ENCODE results near the gene UNC50. TPM values are rescaled to one million over a fixed set of nuclear protein-coding genes. Genes with fewer than 3 reads are reported as not detected.

Gene UNC50
- total and polyA plus RNA-seq, 2 experiments from 2014 or later = 38.7 to 49.4 TPM

DNA sequence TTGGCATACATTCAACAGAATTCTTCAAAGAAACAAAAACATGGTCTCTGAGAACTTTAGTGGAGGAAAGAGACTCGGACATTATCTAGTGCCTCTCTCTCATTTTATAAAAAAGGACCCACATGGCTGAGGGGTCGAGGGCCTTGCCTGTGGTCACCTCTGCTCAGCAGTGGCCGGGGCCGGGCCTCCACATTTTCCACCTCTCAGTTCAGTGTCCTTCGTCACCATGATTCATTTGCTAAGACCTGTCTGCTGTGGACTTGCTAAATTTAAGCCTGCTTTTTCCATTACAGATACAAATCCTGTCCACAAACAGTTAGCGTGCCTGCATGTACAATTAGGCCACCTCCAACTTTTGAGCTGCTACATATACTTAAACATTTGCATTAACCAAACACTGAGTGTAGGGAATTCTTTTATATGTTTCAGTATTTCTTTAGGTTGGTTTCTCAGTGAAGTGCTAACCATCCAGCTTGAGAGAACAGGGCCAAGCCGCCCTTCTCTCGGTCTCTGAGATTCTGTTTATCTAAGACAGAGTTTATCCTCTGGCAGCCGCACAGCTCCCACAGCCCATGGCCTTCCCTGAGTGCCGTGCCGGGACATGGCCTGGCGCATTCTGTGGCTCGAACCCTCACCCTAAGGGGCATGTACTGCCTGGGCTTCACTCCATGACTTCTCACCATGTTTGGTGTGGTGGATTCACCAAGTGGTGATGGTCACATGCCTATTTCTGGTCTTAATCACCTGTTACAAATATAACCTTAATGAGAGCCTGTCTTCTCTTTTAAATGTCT lies 46.3 kb upstream of the UNC50 start (continued):
- TF ChIP-seq STAT1 (IDR thresholded peaks at IDR 0.05; ENCODE audit: unreplicated experiment) (no peak), JUNB (IDR thresholded peaks at IDR 0.05; ENCODE audit: unreplicated experiment) (no peak), ZNF331 (CRISPR knock-in tag; IDR thresholded peaks at IDR 0.05; ENCODE audit: low read depth) (no peak), EZH2phosphoT487 (IDR thresholded peaks at IDR 0.05; ENCODE audit: unreplicated experiment) (no peak)
- TF ChIP-seq, protein P1, sequence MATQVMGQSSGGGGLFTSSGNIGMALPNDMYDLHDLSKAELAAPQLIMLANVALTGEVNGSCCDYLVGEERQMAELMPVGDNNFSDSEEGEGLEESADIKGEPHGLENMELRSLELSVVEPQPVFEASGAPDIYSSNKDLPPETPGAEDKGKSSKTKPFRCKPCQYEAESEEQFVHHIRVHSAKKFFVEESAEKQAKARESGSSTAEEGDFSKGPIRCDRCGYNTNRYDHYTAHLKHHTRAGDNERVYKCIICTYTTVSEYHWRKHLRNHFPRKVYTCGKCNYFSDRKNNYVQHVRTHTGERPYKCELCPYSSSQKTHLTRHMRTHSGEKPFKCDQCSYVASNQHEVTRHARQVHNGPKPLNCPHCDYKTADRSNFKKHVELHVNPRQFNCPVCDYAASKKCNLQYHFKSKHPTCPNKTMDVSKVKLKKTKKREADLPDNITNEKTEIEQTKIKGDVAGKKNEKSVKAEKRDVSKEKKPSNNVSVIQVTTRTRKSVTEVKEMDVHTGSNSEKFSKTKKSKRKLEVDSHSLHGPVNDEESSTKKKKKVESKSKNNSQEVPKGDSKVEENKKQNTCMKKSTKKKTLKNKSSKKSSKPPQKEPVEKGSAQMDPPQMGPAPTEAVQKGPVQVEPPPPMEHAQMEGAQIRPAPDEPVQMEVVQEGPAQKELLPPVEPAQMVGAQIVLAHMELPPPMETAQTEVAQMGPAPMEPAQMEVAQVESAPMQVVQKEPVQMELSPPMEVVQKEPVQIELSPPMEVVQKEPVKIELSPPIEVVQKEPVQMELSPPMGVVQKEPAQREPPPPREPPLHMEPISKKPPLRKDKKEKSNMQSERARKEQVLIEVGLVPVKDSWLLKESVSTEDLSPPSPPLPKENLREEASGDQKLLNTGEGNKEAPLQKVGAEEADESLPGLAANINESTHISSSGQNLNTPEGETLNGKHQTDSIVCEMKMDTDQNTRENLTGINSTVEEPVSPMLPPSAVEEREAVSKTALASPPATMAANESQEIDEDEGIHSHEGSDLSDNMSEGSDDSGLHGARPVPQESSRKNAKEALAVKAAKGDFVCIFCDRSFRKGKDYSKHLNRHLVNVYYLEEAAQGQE (IDR thresholded peaks at IDR 0.05; ENCODE audit: unreplicated experiment) = no peak

DNA sequence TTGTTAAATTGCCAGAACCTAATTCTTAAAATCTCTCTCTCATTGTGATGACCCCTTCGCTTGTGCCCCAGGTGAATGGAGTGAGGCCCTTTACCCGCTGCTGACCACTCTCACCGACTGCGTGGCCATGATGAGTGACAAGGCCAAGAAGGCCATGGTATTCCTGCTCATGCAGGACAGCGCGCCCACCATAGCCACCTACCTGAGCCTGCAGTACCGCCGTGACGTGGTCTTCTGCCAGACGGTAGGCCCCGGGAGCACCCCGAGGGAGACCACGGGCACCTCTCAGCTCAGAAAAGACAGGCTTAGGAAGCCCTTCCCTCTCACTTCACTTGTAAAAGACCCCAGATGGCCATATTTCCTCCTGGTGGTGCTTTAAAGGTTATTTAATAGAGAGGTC lies 45.0 kb upstream of the UNC50 start:
- Mint-ChIP-seq H3K4me3 (no peak overlapping the region), H3K36me3 (ENCODE audit: low read depth) (peaks cover 28% of the 10 kb centered on the region), H3K27ac (peak overlapping the region; percentile 71; the same call in 1 of the 2 replicates), H3K27me3 (ENCODE audit: insufficient read depth, low read depth, poor library complexity) (peaks cover 7% of the 10 kb centered on the region), H3K4me1 (no peaks in the 10 kb centered on the region), H3K9me3 (no peaks in the 10 kb centered on the region)
- Histone ChIP-seq H3K4me1 (ENCODE audit: insufficient read depth) (no peaks in the 10 kb centered on the region), H3K27me3 (ENCODE audit: insufficient read depth) (no peaks in the 10 kb centered on the region), H3K36me3 (ENCODE audit: insufficient read depth) (0 out of 2 replicates have a peak, but pooled peaks cover 7% of the 10 kb centered on the region), H3K4me2 (no peak overlapping the region), H3K9me2 (ENCODE audit: insufficient read depth) (no peaks in the 10 kb centered on the region), H2AFZ (no peak overlapping the region), H4K20me1 (replicated peaks; ENCODE audit: insufficient read depth) (peaks cover under 1% of the 10 kb centered on the region; the same call in 1 of the 2 replicates), H3K4me3 (no peak overlapping the region), H3K27ac (ENCODE audit: low read depth) (no peak overlapping the region), H3F3A (replicated peaks; ENCODE audit: low read depth) (no peaks in the 10 kb centered on the region), H3K79me2 (replicated peaks; ENCODE audit: insufficient read depth) (no peaks in the 10 kb centered on the region)
- no peak for TF ChIP-seq POLR2AphosphoS5 (IDR thresholded peaks at IDR 0.05; ENCODE audit: low read depth)
- no peak for TF ChIP-seq ZNF331 (CRISPR knock-in tag; IDR thresholded peaks at IDR 0.05; ENCODE audit: low read depth)
- TF ChIP-seq, protein P1 (IDR thresholded peaks at IDR 0.05; ENCODE audit: unreplicated experiment) = no peak
- no peak for TF ChIP-seq ZNF114 (CRISPR knock-in tag; IDR thresholded peaks at IDR 0.05)
- TF ChIP-seq, protein P2, sequence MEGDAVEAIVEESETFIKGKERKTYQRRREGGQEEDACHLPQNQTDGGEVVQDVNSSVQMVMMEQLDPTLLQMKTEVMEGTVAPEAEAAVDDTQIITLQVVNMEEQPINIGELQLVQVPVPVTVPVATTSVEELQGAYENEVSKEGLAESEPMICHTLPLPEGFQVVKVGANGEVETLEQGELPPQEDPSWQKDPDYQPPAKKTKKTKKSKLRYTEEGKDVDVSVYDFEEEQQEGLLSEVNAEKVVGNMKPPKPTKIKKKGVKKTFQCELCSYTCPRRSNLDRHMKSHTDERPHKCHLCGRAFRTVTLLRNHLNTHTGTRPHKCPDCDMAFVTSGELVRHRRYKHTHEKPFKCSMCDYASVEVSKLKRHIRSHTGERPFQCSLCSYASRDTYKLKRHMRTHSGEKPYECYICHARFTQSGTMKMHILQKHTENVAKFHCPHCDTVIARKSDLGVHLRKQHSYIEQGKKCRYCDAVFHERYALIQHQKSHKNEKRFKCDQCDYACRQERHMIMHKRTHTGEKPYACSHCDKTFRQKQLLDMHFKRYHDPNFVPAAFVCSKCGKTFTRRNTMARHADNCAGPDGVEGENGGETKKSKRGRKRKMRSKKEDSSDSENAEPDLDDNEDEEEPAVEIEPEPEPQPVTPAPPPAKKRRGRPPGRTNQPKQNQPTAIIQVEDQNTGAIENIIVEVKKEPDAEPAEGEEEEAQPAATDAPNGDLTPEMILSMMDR (conservative IDR thresholded peaks at IDR 0.05; ENCODE audit: low read depth in 2 of 2) = no peak
- TF ChIP-seq, protein P3, sequence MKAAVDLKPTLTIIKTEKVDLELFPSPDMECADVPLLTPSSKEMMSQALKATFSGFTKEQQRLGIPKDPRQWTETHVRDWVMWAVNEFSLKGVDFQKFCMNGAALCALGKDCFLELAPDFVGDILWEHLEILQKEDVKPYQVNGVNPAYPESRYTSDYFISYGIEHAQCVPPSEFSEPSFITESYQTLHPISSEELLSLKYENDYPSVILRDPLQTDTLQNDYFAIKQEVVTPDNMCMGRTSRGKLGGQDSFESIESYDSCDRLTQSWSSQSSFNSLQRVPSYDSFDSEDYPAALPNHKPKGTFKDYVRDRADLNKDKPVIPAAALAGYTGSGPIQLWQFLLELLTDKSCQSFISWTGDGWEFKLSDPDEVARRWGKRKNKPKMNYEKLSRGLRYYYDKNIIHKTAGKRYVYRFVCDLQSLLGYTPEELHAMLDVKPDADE (IDR thresholded peaks at IDR 0.05) = no peak
- no peak for TF ChIP-seq CREB1 (CRISPR knock-in tag; IDR thresholded peaks at IDR 0.05; ENCODE audit: low read depth)
- TF ChIP-seq JUNB (IDR thresholded peaks at IDR 0.05; ENCODE audit: unreplicated experiment) = no peak
- DNase-seq (ENCODE audit: low spot score) (no peak), ATAC-seq (no peak)

All from GM23338 (cell line).